GM19468 (cell line): ENCODE data around the gene GLIS2.

Source experiments
- ATAC-seq: cut with Tn5 transposase; IDR thresholded peaks from one replicate; pipeline ENCODE4 v1.9.1; 2021; ENCODE audit warnings: mild to moderate bottlenecking, moderate library complexity, moderate number of reproducible peaks; ENCODE audit not compliant: unreplicated experiment; ENCODE audit errors: extremely low read depth

GLIS2 gene

DNA sequence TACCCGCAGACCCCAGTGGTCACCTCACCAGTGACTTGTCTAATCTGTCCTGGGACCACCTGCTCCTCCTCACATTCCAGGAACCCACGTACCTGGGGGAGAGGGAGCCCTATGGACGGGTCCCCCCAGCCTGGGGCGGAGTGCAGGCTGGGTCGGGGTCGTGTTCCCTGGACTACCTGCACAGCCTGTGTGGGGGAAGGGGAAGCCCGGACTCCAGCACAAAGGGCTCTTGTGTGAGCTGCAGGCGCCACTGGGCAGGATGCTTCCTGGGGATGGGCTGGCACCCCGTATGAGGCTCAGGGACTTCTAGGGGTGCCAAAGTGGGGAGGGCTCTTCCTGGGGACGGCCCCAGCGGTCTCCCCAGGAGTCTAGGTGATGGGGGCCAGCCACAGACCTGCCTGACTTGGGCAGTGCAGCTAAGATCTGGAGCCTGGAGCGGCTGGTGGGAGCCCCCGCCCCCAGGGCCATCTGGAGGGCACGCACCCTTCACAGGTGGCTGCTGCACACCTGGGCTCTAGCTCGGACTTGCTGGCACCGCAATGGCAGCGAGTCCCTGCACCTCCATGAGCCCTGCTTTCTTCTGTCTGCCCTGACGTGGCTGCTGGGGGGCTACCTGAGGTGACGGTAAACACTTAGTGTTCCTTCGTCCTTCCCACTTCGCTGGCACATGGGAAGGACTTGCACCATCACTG, 63.3 kb downstream of the GLIS2 start:
- no peak for ATAC-seq

GRCh38 chr16:4380119-4381063, 64.5 kb downstream of the GLIS2 start:
- no peak for ATAC-seq

- no peak for ATAC-seq
Measured at GRCh38 chr16:4381072-4381934, 65.4 kb downstream of the GLIS2 start.

DNA sequence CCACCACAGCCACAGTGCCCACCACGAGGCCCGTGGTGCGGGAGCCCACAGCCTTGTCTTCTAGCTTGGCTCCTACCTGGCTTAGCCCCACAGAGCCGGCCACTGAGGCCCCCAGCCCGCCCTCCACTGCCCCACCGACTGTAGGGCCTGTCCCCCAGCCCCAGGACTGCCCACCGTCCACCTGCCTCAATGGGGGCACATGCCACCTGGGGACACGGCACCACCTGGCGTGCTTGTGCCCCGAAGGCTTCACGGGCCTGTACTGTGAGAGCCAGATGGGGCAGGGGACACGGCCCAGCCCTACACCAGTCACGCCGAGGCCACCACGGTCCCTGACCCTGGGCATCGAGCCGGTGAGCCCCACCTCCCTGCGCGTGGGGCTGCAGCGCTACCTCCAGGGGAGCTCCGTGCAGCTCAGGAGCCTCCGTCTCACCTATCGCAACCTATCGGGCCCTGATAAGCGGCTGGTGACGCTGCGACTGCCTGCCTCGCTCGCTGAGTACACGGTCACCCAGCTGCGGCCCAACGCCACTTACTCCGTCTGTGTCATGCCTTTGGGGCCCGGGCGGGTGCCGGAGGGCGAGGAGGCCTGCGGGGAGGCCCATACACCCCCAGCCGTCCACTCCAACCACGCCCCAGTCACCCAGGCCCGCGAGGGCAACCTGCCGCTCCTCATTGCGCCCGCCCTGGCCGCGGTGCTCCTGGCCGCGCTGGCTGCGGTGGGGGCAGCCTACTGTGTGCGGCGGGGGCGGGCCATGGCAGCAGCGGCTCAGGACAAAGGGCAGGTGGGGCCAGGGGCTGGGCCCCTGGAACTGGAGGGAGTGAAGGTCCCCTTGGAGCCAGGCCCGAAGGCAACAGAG, 66.3 kb downstream of the GLIS2 start:
- ATAC-seq: no peak

DNA sequence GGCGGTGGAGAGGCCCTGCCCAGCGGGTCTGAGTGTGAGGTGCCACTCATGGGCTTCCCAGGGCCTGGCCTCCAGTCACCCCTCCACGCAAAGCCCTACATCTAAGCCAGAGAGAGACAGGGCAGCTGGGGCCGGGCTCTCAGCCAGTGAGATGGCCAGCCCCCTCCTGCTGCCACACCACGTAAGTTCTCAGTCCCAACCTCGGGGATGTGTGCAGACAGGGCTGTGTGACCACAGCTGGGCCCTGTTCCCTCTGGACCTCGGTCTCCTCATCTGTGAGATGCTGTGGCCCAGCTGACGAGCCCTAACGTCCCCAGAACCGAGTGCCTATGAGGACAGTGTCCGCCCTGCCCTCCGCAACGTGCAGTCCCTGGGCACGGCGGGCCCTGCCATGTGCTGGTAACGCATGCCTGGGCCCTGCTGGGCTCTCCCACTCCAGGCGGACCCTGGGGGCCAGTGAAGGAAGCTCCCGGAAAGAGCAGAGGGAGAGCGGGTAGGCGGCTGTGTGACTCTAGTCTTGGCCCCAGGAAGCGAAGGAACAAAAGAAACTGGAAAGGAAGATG, 67.0 kb downstream of the GLIS2 start:
- no peak for ATAC-seq

DNA sequence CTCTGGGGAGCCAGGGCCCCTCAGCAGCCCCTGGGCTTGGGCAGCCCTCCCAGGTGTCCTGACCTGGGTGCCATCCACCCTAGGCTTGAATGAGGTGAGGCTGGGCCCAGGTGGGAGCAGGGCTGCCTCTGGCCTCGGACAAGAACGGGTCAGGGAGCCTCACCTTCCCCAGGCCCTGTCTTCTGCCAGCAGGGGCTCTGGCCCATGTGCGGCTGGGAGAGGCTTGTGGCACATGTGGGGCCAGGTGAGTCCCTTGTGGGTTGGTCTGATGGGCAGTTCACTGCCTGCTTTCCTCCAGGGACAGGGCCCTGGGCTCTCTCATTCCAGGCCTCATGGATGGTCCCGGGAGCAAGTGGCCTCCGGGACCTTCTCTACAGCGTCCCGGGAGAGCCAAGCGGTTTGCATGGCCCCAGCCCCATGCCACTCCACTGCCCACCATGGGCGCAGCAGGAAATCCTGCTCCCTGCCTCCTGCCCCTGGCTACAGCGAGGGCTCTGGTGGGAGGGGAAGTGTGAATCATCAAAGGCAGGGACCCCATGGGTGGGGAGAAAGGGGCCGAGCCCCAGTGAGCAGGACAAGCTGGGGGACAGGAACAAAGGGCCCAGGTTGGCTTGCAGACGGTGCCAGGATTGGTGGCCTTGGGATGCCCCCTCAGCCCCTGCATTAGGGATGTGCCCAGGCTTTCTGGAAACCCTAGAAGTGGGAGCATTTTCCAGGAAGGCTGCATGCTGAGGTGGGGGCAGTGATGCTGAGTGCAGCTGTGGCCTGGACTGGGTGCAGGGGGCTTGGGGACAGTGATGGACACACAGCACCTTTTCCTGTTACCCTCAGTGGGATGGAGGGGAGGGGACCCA, 68.0 kb downstream of the GLIS2 start:
- no peak for ATAC-seq

GRCh38 chr16:4384509-4384942, 68.7 kb downstream of the GLIS2 start:
- ATAC-seq: no peak

- no peak for ATAC-seq
Measured at GRCh38 chr16:4385066-4385788, 69.4 kb downstream of the GLIS2 start.

DNA sequence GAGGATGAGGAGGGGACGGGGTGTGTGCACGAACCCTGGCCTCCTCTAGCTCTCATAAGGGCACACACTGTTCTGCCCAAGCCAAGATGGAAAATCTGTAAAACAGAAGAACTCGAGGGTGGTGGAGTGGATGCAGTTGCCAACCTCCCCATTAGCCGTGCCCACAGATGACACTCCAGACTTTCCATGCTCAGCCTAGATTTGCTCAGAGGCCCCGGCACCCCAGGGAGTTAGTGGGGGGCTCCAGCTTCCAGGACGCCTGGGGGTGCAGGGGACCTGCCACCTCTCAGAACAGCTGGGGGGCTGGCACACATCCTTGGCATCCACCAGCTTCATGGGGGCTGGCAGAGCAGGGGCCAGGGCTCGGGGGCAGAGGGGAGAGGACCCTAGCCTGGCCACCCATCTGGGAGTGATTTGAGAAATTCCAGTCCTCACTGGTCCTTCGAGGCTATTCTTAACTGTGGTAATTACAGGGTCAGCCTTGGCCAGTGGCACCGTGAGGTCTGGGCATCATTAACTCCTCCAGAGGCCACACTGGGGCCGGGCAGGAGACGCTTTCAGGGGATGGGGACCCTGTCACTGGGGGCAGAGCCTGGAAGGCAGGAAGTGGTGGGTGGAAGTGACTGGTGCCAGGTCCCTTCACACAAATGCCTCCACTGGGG, 70.1 kb downstream of the GLIS2 start:
- ATAC-seq: no peak

DNA sequence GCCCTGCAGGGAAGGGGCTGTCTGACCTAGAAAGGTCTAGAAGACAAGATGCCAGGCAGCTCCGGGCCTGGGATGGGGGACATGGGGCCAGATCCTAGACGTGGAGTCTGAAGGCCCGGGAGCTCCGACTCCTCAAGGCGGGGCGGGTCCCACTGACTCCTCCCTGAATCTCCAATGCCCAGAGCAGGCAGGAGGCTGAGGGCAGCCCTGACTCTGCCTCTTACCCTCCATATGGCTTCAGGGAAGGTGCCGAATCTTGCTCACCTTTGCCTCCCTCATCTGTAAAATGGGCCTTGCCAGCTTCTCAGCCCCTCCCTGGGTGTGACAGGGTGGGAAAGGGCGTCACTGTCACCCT, 70.6 kb downstream of the GLIS2 start:
- no peak for ATAC-seq

DNA sequence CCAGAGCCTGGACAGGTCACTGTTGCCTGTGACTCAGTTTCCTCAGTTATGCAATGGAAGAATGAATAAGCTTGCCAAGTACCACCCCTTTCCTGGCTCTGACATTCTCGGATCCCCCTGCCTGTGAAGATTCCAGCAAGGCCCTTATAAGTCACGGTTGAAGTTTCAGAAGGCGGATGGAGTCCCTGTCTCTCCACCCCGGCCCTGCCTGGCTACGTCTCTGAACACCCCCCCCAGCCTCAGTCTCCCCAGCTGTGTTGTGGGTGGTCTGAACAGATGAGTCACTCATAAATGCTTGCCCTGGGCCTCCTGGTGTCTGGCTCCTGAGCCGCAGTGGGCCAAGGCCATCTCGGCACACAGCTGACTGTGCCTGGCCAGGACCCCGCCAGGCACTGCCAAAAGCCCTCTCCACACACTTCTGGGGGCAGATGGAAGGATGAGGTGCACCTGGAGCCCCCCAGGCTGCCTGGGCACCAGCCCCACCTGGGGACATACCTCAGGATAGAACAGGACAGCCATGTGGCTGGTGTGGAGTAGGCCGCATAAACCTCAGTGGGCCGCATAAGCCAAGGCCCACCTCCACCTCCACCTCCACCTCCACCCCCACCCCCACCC, 71.2 kb downstream of the GLIS2 start:
- ATAC-seq: no peak

- ATAC-seq: no peak
Measured at GRCh38 chr16:4387781-4388180, 71.9 kb downstream of the GLIS2 start.

DNA sequence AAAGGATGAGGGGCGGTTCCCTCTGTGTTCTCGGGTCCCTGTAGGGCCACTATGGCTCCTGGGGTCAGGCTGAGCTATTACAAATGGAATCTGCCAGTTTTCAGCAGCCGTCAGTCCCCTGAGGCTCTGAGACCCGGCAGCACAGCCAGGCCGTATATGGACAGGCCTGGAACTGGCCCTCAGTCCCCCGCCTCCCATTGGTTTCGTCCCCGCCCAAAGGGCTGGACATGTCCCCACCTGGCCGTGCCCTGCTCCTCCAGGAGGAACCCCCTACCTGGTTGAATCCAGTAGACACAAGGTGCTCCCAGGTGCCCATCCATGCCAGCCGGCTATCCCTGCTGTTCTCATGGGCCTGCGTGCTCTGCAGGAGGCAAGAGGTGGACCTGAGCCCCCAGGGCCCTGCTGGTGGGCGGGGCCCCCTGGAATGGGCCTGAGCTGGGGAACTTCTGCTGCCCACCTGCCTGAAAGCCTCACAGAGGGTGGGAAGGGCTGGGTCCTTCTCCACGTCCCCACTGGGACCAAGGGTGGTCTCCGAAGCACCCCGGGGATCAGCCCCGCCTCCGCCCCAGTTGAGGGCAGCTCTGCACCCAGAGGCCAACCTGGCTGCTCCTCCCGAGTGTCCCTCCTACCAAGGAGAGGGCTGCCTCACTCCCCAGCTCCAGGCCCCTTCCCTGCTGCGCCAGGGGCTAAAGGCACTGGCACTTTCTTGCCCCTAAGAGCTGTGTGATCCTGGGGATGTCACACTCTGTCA, 72.6 kb downstream of the GLIS2 start:
- ATAC-seq: no peak
